Brain microvascular endothelial cell (primary cell): ENCODE results near the gene F13A1.

ENCODE experiments used
- DNase-seq: peaks from one replicate; pipeline ENCODE4 v3.0.0-alpha.2; 2020
- H3K27ac ChIP-seq: fragments of 250-450 bp; sonication (Bioruptor Pico); 2 replicates; pipeline ENCODE4 v1.5.1; 2020; ENCODE audit warnings: mild to moderate bottlenecking, moderate library complexity
- H3K27me3 ChIP-seq: fragments of 250-450 bp; sonication (Bioruptor Pico); replicated peaks from 2 replicates; pipeline ENCODE4 v1.5.1; 2020; ENCODE audit warnings: mild to moderate bottlenecking
- H3K36me3 ChIP-seq: fragments of 250-450 bp; sonication (Bioruptor Pico); replicated peaks from 2 replicates; pipeline ENCODE4 v1.5.1; 2020; ENCODE audit warnings: mild to moderate bottlenecking
- H3K4me3 ChIP-seq: 2 replicates; pipeline ENCODE4 v1.5.1; 2011; ENCODE audit warnings: low read depth, mild to moderate bottlenecking, control low read depth, low read length, moderate library complexity
- in situ Hi-C: cut with HindIII; loops from 2 replicates; pipeline ENCODE4 v1.10.0; 2017; ENCODE audit warnings: low sequenced_read_pairs, low pct_ligation_motif_present
- TF ChIP-seq, protein P1 (sequence below): IDR thresholded peaks from 2 replicates; pipeline ENCODE4 v1.5.1; 2011; ENCODE audit warnings: low read depth, mild to moderate bottlenecking, moderate library complexity, low read length, control low read depth, inconsistent platforms; ENCODE audit errors: missing control alignments

F13A1 gene

DNA sequence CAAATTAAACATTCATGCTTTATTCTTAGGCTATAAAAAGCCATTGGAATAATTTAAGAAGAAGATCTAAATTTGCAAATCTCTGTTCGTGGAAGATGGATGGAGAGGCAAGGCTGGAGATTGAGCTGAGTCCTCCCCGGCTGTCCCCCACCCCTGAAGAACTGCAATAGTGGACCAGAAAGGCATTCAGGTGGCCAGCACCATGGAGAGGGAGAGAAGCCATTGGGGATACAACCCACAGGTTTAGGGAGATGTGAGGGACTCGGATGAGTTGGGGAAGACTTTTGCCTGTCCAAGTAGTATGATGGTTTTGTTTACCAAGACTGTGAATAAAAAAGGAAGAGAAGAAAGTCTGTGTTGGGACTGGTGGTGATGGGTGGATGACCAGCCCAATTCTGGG is 120.8 kb downstream of the F13A1 start:
- Histone ChIP-seq H3K36me3 (no peaks in the 10 kb centered on the region), H3K27ac (no peak overlapping the region), H3K27me3 (no peaks in the 10 kb centered on the region), H3K4me3 (no peak overlapping the region)
- in situ Hi-C loops = no loop called here
- no peak for DNase-seq
- TF ChIP-seq, protein P1, sequence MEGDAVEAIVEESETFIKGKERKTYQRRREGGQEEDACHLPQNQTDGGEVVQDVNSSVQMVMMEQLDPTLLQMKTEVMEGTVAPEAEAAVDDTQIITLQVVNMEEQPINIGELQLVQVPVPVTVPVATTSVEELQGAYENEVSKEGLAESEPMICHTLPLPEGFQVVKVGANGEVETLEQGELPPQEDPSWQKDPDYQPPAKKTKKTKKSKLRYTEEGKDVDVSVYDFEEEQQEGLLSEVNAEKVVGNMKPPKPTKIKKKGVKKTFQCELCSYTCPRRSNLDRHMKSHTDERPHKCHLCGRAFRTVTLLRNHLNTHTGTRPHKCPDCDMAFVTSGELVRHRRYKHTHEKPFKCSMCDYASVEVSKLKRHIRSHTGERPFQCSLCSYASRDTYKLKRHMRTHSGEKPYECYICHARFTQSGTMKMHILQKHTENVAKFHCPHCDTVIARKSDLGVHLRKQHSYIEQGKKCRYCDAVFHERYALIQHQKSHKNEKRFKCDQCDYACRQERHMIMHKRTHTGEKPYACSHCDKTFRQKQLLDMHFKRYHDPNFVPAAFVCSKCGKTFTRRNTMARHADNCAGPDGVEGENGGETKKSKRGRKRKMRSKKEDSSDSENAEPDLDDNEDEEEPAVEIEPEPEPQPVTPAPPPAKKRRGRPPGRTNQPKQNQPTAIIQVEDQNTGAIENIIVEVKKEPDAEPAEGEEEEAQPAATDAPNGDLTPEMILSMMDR = no peak

DNA sequence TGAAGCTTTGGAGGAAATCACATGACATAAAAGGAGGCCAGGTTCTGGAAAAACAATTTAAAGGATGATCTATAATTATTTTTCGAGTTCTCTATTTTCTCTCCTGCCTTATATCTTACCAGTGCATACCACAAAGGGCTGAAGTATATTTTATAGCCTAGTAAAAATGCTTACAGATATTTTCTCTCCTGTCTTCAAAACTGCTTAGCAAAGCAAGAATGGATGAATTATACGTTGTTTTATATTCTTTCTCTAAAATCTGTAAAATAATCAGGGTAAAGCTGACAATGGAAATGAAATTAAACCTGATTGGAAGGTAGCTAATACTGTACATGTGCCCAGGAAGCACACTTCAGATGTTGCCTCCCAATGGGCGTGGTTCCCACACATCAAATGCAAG is 123.7 kb downstream of the F13A1 start:
- H3K27ac ChIP-seq = no peak overlapping the region
- H3K36me3 ChIP-seq = no peaks in the 10 kb centered on the region
- TF ChIP-seq, protein P1 = no peak
- in situ Hi-C loops = no loop called here
- H3K4me3 ChIP-seq = no peak overlapping the region
- DNase-seq = no peak
- no peaks in the 10 kb centered on the region for H3K27me3 ChIP-seq

DNA sequence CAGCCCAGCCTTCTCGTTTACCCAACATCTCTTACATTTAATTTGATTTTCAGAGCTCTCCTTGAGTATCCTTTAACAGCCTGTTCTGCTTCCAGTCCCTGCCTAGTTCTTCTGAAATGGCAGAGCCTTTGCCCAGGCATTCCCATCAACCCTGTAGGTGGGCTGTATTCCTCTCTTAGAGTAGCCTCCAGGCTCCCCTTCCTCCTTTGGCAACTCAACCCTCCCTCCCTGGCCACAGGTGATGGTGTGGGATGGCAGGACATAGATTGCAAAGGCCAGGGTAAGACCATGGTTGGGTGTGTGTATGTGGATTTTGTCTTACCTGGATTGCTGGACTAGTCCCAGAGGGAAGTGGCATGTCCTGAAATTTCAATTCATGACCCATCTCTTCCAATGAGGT is 125.4 kb downstream of the F13A1 start:
- TF ChIP-seq, protein P1 = no peak
- DNase-seq = no peak
- Histone ChIP-seq H3K27me3 (no peaks in the 10 kb centered on the region), H3K27ac (no peak overlapping the region), H3K36me3 (no peaks in the 10 kb centered on the region), H3K4me3 (no peak overlapping the region)
- in situ Hi-C loops = no loop called here

DNA sequence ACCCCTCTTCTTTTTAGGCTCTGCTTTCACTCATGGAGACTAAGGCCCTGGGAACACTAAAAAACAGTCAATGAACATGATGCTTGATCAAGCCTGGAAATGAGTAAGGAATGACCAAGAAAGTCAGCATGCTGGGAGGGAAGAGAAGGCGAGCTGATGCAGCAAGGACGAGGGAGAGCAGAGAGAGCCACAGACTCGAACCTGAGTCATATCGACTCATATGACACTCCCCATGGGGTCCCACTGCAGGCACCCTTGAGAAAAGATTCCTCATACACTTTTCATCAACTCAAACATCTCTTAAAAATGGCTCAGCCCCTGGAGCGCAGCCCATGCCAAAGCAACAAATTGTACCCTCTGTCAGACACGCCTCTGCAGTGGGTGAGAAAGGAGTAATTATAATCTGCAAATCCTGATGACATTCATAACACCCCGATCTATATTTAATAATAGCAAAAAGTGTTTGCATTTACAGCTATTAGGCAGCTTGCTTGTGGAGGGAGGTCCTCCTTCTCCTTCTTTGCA is 127.2 kb downstream of the F13A1 start:
- no peak overlapping the region for H3K27ac ChIP-seq
- no peak overlapping the region for H3K4me3 ChIP-seq
- TF ChIP-seq, protein P1 = no peak
- no peaks in the 10 kb centered on the region for H3K36me3 ChIP-seq
- DNase-seq = no peak
- in situ Hi-C loops = no loop called here
- no peaks in the 10 kb centered on the region for H3K27me3 ChIP-seq

DNA sequence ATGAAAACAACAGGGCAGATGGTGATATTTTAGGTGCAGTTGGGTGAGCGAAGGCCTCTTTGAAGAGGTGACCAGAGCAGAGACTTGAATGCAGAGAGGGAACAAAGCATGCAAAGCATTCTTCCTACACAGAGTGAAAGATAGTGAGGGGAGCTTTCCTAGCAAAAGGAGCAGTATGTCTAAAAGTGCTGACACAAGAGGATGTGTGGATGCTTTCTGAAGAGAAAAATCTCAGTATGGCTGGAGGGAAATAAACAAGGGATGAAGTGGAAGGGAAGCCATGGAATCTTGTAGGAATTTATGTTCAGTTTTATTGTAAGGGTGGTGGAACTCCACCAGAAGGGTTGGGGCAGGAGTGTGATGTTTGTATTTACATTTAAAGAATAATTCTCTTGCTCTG is 128.6 kb downstream of the F13A1 start:
- TF ChIP-seq, protein P1 = no peak
- Histone ChIP-seq H3K27ac (no peak overlapping the region), H3K27me3 (no peaks in the 10 kb centered on the region), H3K36me3 (no peaks in the 10 kb centered on the region), H3K4me3 (no peak overlapping the region)
- in situ Hi-C loops = no loop called here
- DNase-seq = no peak

DNA sequence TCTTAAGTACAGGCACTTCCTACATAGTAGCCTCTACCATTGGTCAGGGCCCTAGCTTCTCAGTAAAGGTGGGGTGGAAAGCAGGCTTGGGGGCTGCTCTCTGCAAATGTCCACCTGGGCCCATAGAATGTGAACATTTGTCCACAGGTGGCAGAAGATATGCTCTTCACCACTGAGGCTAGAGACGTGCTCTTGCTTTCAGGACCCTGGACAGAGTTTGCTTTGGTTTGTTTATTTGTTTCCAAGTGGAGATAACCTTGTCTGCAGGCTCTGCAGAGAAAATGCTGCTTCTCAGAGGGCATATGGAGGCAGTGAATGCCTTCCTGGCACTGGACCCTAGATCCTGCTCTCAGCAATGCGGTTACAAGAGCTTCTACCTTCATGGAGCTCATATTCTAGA is 129.0 kb downstream of the F13A1 start:
- no peak overlapping the region for H3K27ac ChIP-seq
- H3K27me3 ChIP-seq = no peaks in the 10 kb centered on the region
- no peaks in the 10 kb centered on the region for H3K36me3 ChIP-seq
- H3K4me3 ChIP-seq = no peak overlapping the region
- TF ChIP-seq, protein P1 = no peak
- in situ Hi-C loops = no loop called here
- DNase-seq = no peak
